DOHH2 (cell line): ENCODE results near the gene PRSS12.

Experiments used
- CTCF ChIP-seq: fragments of 200-600 bp; sonication (generic); IDR thresholded peaks from one replicate; pipeline ENCODE4 v1.5.1; 2014; ENCODE audit warnings: antibody characterized with exemption, mild to moderate bottlenecking, low read depth, low read length; ENCODE audit not compliant: poor library complexity, severe bottlenecking
- EZH2phosphoT487 ChIP-seq: fragments of 200-600 bp; sonication (generic); IDR thresholded peaks from 2 replicates; pipeline ENCODE4 v1.6.1; 2017; ENCODE audit warnings: borderline replicate concordance, mild to moderate bottlenecking, antibody characterized with exemption, low read length, moderate library complexity, mixed read lengths

DNA sequence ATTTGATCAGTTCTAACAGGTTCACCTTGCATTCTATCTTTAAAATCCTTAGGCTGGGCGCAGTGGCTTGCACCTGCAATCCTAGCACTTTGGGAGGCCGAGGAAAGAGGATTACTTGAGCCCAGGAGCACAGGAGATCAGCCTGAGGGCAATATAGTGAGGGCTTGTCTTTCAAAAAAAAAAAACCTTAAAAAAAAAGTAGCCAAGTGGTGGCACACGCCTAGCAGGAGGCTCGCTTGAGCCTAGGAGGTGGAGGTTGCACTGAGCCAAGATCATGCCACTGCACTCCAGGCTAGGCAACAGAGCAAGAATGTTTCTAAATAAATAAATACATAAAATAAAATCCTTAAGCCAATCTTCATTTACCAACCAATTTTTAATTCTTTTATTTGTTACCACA is 75.6 kb downstream of the PRSS12 start:
- TF ChIP-seq CTCF (no peak), EZH2phosphoT487 (no peak)
